ENCODE results near the gene MACROD2.
"Not testable (repeated sequence)": the region's sequence is repeated elsewhere in the genome, so short reads cannot be mapped to it uniquely, and the experiment has no call there.

GRCh38 chr20:14926436-14926835, 931.1 kb downstream of the MACROD2 start:
- not testable (repeated sequence) for TF ChIP-seq CTCF, POLR2A, EP300 (IDR thresholded peaks at IDR 0.05)

Data from tibial nerve (tissue), 4 donors.